SK-N-SH (cell line): ENCODE results near the gene ZNF836. TPM values are rescaled to one million over a fixed set of nuclear protein-coding genes. Genes with fewer than 3 reads are reported as not detected.

Experiments used
- CTCF ChIA-PET: fragments of 300-600, 350-600 bp; formaldehyde crosslinking; extraction: SDS; loops from one replicate; lab custom pipeline; 2021; lab: Yijun Ruan, JAX
- POLR2A ChIA-PET: fragments of 350-600 bp; sonication (Branson Sonifier 250); formaldehyde crosslinking; extraction: SDS; loops from one replicate; lab custom pipeline; 2020; ENCODE audit warnings: antibody characterized with exemption, inconsistent platforms; lab: Yijun Ruan, JAX
- DNase-seq: peaks from one replicate; pipeline ENCODE4 v3.0.0; 2012
- H2AFZ ChIP-seq: fragments of 200-600 bp; sonication (generic); 2 replicates; pipeline ENCODE4 v1.8.1; 2016; ENCODE audit warnings: antibody characterized with exemption, mild to moderate bottlenecking, low read depth
- H3F3A ChIP-seq: fragments of 200-600 bp; sonication (generic); replicated peaks from 2 replicates; pipeline ENCODE3; 2016; ENCODE audit warnings: antibody characterized with exemption, mild to moderate bottlenecking; ENCODE audit not compliant: insufficient read depth
- H3K27ac ChIP-seq, 2 experiments: fragments of 200-500 bp in 1 of 2; fragments of 200-600 bp in 1 of 2; sonication (Bioruptor generic) in 1 of 2; sonication (generic), shearing (Covaris generic) in 1 of 2; 2 replicates each; pipeline versions ENCODE4 v1.5.1 to v1.6.1; 2014 to 2016; ENCODE audit warnings: low read depth in 2 of 2, inconsistent platforms in 1 of 2, low read length in 1 of 2, mild to moderate bottlenecking in 1 of 2, mixed read lengths in 1 of 2
- H3K27me3 ChIP-seq: fragments of 200-600 bp; sonication (generic), shearing (Covaris generic); 2 replicates; pipeline ENCODE4 v1.6.1; 2016; ENCODE audit warnings: mixed run types; ENCODE audit not compliant: insufficient read depth
- H3K36me3 ChIP-seq, 2 experiments: fragments of 200-500 bp in 1 of 2; fragments of 200-600 bp in 1 of 2; sonication (Bioruptor generic) in 1 of 2; sonication (generic) in 1 of 2; replicated peaks in 1 of 2; 2 replicates each; pipeline versions ENCODE3 to v1.5.1; 2014 to 2016; ENCODE audit warnings: low read length in 1 of 2, mild to moderate bottlenecking in 1 of 2; ENCODE audit not compliant: insufficient read depth in 2 of 2, control insufficient read depth in 1 of 2
- H3K4me1 ChIP-seq, 2 experiments: fragments of 200-500 bp in 1 of 2; fragments of 200-600 bp in 1 of 2; sonication (Bioruptor generic) in 1 of 2; sonication (generic), shearing (Covaris generic) in 1 of 2; 2 replicates each; pipeline versions ENCODE4 v1.5.1 to v1.6.1; 2014 to 2016; ENCODE audit warnings: low read depth in 1 of 2, low read length in 1 of 2, mixed run types in 1 of 2; ENCODE audit not compliant: insufficient read depth in 2 of 2, control insufficient read depth in 1 of 2
- H3K4me2 ChIP-seq: fragments of 200-600 bp; sonication (generic), shearing (Covaris generic); 2 replicates; pipeline ENCODE4 v1.6.1; 2017; ENCODE audit warnings: mixed run types
- H3K4me3 ChIP-seq, 2 experiments: fragments of 200-500 bp in 1 of 2; fragments of 200-600 bp in 1 of 2; sonication (Bioruptor generic) in 1 of 2; sonication (generic), shearing (Covaris generic) in 1 of 2; 2 replicates each; pipeline versions ENCODE4 v1.5.1 to v1.8.1; 2014 to 2016; ENCODE audit warnings: low read depth in 2 of 2, inconsistent platforms in 1 of 2, low read length in 1 of 2, mild to moderate bottlenecking in 1 of 2, mixed read lengths in 1 of 2, moderate library complexity in 1 of 2
- H3K79me2 ChIP-seq: fragments of 200-600 bp; sonication (generic); 2 replicates; pipeline ENCODE4 v1.8.1; 2017; ENCODE audit warnings: mild to moderate bottlenecking; ENCODE audit not compliant: insufficient read depth
- H3K9ac ChIP-seq: fragments of 200-600 bp; sonication (generic); 2 replicates; pipeline ENCODE4 v1.6.1; 2017; ENCODE audit warnings: mixed run types
- H3K9me2 ChIP-seq: fragments of 200-600 bp; sonication (generic); 2 replicates; pipeline ENCODE4 v1.6.1; 2017; ENCODE audit warnings: mixed run types
- H3K9me3 ChIP-seq: fragments of 200-600 bp; sonication (generic); 2 replicates; pipeline ENCODE4 v1.6.1; 2017; ENCODE audit warnings: mixed run types, mild to moderate bottlenecking, moderate library complexity
- H4K20me1 ChIP-seq: fragments of 200-600 bp; sonication (generic); 2 replicates; pipeline ENCODE4 v1.6.1; 2017; ENCODE audit warnings: mild to moderate bottlenecking, mixed run types; ENCODE audit not compliant: insufficient read depth
- EP300 ChIP-seq, 2 experiments: IDR thresholded peaks; 2 replicates each; pipeline versions ENCODE4 v1.4.0 to v1.6.1; 2012; ENCODE audit warnings: borderline replicate concordance in 1 of 2, low read depth in 1 of 2, low read length in 1 of 2
- GATA2 ChIP-seq: sonication (generic); formaldehyde crosslinking; IDR thresholded peaks from 2 replicates; pipeline ENCODE4 v1.5.0; 2020; ENCODE audit warnings: mild to moderate bottlenecking, missing genetic modification reagents
- NFIC ChIP-seq: IDR thresholded peaks from 2 replicates; pipeline ENCODE4 v1.4.0; 2012; ENCODE audit warnings: borderline replicate concordance
- PBX3 ChIP-seq: IDR thresholded peaks from 2 replicates; pipeline ENCODE4; 2012
- POLR2AphosphoS5 ChIP-seq: IDR thresholded peaks from 2 replicates; pipeline ENCODE4 v1.6.1; 2012; ENCODE audit warnings: low read depth, low read length
- RCOR1 ChIP-seq: fragments of 150-350 bp; IDR thresholded peaks from 2 replicates; pipeline ENCODE4 v1.6.1; 2017; ENCODE audit warnings: antibody characterized with exemption, low read length
- RFX5 ChIP-seq: IDR thresholded peaks from 2 replicates; pipeline ENCODE4 v1.6.1; 2012; ENCODE audit warnings: mild to moderate bottlenecking, improper control_type of control experiment, low read length
- TAF1 ChIP-seq: IDR thresholded peaks from 2 replicates; pipeline ENCODE4 v1.6.1; 2012; ENCODE audit warnings: low read depth, mild to moderate bottlenecking, low read length, moderate library complexity, borderline replicate concordance
- TEAD4 ChIP-seq: IDR thresholded peaks from 2 replicates; pipeline ENCODE4 v1.4.0; 2012; ENCODE audit warnings: mild to moderate bottlenecking, borderline replicate concordance; ENCODE audit not compliant: insufficient read depth
- USF1 ChIP-seq: IDR thresholded peaks from 2 replicates; pipeline ENCODE4 v1.4.0; 2012; ENCODE audit warnings: low read depth, borderline replicate concordance
- WGBS: methylation state at CpG from one replicate; pipeline ENCODE4 v1.1.6; 2017; ENCODE audit warnings: low lambda C conversion rate; 5-methylcytosine and 5-hydroxymethylcytosine counted together
- polyA plus RNA-seq, 3 experiments: library from polyadenylated mRNA; depleted of rRNA; stranded (reverse); fragments of >200 nt; gene quantifications; 2 replicates each; pipeline ENCODE4 v1.2.3, GENCODE V29; 2012
- TF ChIP-seq, protein P1 (sequence below): IDR thresholded peaks from 2 replicates; pipeline ENCODE4 v1.4.0; 2012; ENCODE audit warnings: low read depth

Gene ZNF836
- polyA plus RNA-seq, 1 of the 3 experiments (the other 2 are of a cell fraction): 2.3 TPM

GRCh38 chr19:52139252-52140031 lies 32.0 kb downstream of the ZNF836 start, which contains the start of gene ZNF616 (continued):
- no peak for TF ChIP-seq PBX3
- TF ChIP-seq POLR2AphosphoS5: peak; percentile 91
- TF ChIP-seq, protein P1, sequence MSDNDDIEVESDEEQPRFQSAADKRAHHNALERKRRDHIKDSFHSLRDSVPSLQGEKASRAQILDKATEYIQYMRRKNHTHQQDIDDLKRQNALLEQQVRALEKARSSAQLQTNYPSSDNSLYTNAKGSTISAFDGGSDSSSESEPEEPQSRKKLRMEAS: peak; percentile 60
- 0 out of 2 replicates have a peak, but pooled peaks have one; percentile 36 for TF ChIP-seq RCOR1
- TF ChIP-seq USF1: no peak
- TF ChIP-seq TEAD4: no peak
- peak; percentile 42; the same call in 1 of the 2 replicates for TF ChIP-seq GATA2
- peak; percentile 64 for TF ChIP-seq TAF1
- no peak for TF ChIP-seq RFX5
- TF ChIP-seq, all 33 proteins: peak for 12

- POLR2A ChIA-PET: interaction anchor here (0.6 to 2.2 kb wide), 3 partner anchors 34 to 51 kb away, joined by 3 to 10 read pairs (median 4); partner anchors contain the start of gene PPP2R1A
- H3K27ac ChIP-seq: peak overlapping the region; percentile 92 to 97
- CTCF ChIA-PET: interaction anchor here (0.6 to 2.8 kb wide), 8 partner anchors 9 to 721 kb away, joined by 3 to 20 read pairs (median 4); partner anchors contain the start of genes PPP2R1A and SIGLEC10
These were observed 32.5 kb downstream of the ZNF836 start for GRCh38 chr19:52138983-52139251.

More at GRCh38 chr19:52138983-52139251, 32.5 kb downstream of the ZNF836 start:
- H3K4me2 ChIP-seq: peak overlapping the region; percentile 96
- peaks cover 46% of the 10 kb centered on the region for H3K79me2 ChIP-seq
- peaks cover 13% of the 10 kb centered on the region for H3F3A ChIP-seq
- H3K4me3 ChIP-seq: peak overlapping the region; percentile 82 to 99
- H2AFZ ChIP-seq: peak overlapping the region; percentile 100
- H3K9ac ChIP-seq: peak overlapping the region; percentile 88
- WGBS: 4% methylated on average over 7 of the region's 7 CpGs
- H3K9me2 ChIP-seq: no peaks in the 10 kb centered on the region
- peaks cover 5% of the 10 kb centered on the region; the same call in 1 of the 2 replicates for H3K9me3 ChIP-seq
- TF ChIP-seq, protein P1: peak; percentile 13; the same call in 1 of the 2 replicates
- TF ChIP-seq NFIC (no peak), EP300 (IDR thresholded peaks at IDR 0.05; ENCODE audit: borderline replicate concordance in 1 of 2, low read depth in 1 of 2, low read length in 1 of 2) (0 out of 4 replicates have a peak, but pooled peaks of 1 of the 2 experiments have one; percentile 2)
- H3K36me3 ChIP-seq: peaks cover 0 to 21% of the 10 kb centered on the region in 2 experiments
- peaks cover 0 to 9% of the 10 kb centered on the region in 2 experiments; a peak in 2 of 4 replicates for H3K4me1 ChIP-seq
- H3K27me3 ChIP-seq: no peaks in the 10 kb centered on the region
- H4K20me1 ChIP-seq: no peaks in the 10 kb centered on the region
- no peak for DNase-seq
